Osteoblast (primary cell): Measurements from ENCODE around the gene MDM2. TPM values are rescaled to one million over a fixed set of nuclear protein-coding genes. Genes with fewer than 3 reads are reported as not detected.

Source experiments
- DNase-seq: peaks from one replicate; pipeline ENCODE4 v3.0.0; 2011; ENCODE audit warnings: low spot score, mixed read lengths; ENCODE audit not compliant: insufficient read length; ENCODE audit errors: missing footprints
- H2AFZ ChIP-seq: 2 replicates; pipeline ENCODE4 v1.6.0; 2011; ENCODE audit warnings: mild to moderate bottlenecking, low read length
- H3K27ac ChIP-seq: 2 replicates; pipeline ENCODE4 v1.5.1; 2011; ENCODE audit warnings: mild to moderate bottlenecking, low read depth, low read length, moderate library complexity
- H3K27me3 ChIP-seq: 2 replicates; pipeline ENCODE4 v1.6.0; 2012; ENCODE audit warnings: mild to moderate bottlenecking, control low read depth, inconsistent platforms, low read length, moderate library complexity; ENCODE audit not compliant: insufficient read depth
- H3K36me3 ChIP-seq: 2 replicates; pipeline ENCODE4 v1.5.1; 2011; ENCODE audit warnings: mild to moderate bottlenecking, low read length, control low read depth, moderate library complexity; ENCODE audit not compliant: insufficient read depth
- H3K4me1 ChIP-seq: 2 replicates; pipeline ENCODE4 v1.5.1; 2011; ENCODE audit warnings: mild to moderate bottlenecking, low read length, control low read depth, moderate library complexity; ENCODE audit not compliant: insufficient read depth
- H3K4me2 ChIP-seq: 2 replicates; pipeline ENCODE4 v1.6.0; 2011; ENCODE audit warnings: mild to moderate bottlenecking, low read length; ENCODE audit not compliant: insufficient read depth
- H3K4me3 ChIP-seq: fragments of 200-600 bp; sonication (generic); 3 replicates; pipeline ENCODE4 v1.5.1; 2012; ENCODE audit warnings: mild to moderate bottlenecking, low read length, inconsistent platforms; ENCODE audit not compliant: insufficient read depth
- H3K79me2 ChIP-seq: 2 replicates; pipeline ENCODE4 v1.6.0; 2012; ENCODE audit warnings: mild to moderate bottlenecking, low read length, control low read depth, inconsistent platforms; ENCODE audit not compliant: insufficient read depth
- H3K9me3 ChIP-seq: 2 replicates; pipeline ENCODE4 v1.5.1; 2011; ENCODE audit warnings: low read depth, low read length, control low read depth
- H4K20me1 ChIP-seq: 2 replicates; pipeline ENCODE4 v1.6.0; 2012; ENCODE audit warnings: mild to moderate bottlenecking, low read length, control low read depth; ENCODE audit not compliant: insufficient read depth
- total RNA-seq: library from RNA; depleted of rRNA; stranded (reverse); fragments of >200 nt; gene quantifications from 2 replicates; pipeline ENCODE4 v1.2.3, GENCODE V29; 2012
- TF ChIP-seq, protein P1 (sequence below): IDR thresholded peaks from 2 replicates; pipeline ENCODE4 v1.5.1; 2011; ENCODE audit warnings: mild to moderate bottlenecking, low read depth, low read length, moderate library complexity; ENCODE audit errors: extremely low read depth

Gene MDM2
- total RNA-seq, 1 donor: 225 TPM

GRCh38 chr12:68767191-68767590 lies 40.8 kb upstream of the MDM2 start:
- peaks cover 8% of the 10 kb centered on the region for H3K36me3 ChIP-seq
- H3K27ac ChIP-seq: no peak overlapping the region
- no peaks in the 10 kb centered on the region for H3K79me2 ChIP-seq
- TF ChIP-seq, protein P1, sequence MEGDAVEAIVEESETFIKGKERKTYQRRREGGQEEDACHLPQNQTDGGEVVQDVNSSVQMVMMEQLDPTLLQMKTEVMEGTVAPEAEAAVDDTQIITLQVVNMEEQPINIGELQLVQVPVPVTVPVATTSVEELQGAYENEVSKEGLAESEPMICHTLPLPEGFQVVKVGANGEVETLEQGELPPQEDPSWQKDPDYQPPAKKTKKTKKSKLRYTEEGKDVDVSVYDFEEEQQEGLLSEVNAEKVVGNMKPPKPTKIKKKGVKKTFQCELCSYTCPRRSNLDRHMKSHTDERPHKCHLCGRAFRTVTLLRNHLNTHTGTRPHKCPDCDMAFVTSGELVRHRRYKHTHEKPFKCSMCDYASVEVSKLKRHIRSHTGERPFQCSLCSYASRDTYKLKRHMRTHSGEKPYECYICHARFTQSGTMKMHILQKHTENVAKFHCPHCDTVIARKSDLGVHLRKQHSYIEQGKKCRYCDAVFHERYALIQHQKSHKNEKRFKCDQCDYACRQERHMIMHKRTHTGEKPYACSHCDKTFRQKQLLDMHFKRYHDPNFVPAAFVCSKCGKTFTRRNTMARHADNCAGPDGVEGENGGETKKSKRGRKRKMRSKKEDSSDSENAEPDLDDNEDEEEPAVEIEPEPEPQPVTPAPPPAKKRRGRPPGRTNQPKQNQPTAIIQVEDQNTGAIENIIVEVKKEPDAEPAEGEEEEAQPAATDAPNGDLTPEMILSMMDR: no peak
- no peaks in the 10 kb centered on the region for H3K4me1 ChIP-seq
- DNase-seq: no peak
- H2AFZ ChIP-seq: no peak overlapping the region
- H3K9me3 ChIP-seq: no peaks in the 10 kb centered on the region
- no peak overlapping the region for H3K4me2 ChIP-seq
- no peaks in the 10 kb centered on the region for H4K20me1 ChIP-seq
- H3K27me3 ChIP-seq: no peaks in the 10 kb centered on the region
- H3K4me3 ChIP-seq: no peak overlapping the region

- Histone ChIP-seq H3K27ac (no peak overlapping the region), H3K36me3 (peaks cover 8% of the 10 kb centered on the region), H2AFZ (no peak overlapping the region), H3K4me2 (no peak overlapping the region), H4K20me1 (no peaks in the 10 kb centered on the region), H3K9me3 (no peaks in the 10 kb centered on the region), H3K4me1 (no peaks in the 10 kb centered on the region), H3K27me3 (no peaks in the 10 kb centered on the region), H3K79me2 (no peaks in the 10 kb centered on the region), H3K4me3 (no peak overlapping the region)
- TF ChIP-seq, protein P1: no peak
- no peak for DNase-seq
Measured at GRCh38 chr12:68768431-68768939, 39.5 kb upstream of the MDM2 start.

- peaks cover 8% of the 10 kb centered on the region for H3K36me3 ChIP-seq
Measured at GRCh38 chr12:68769941-68770340, 38.0 kb upstream of the MDM2 start.

DNA sequence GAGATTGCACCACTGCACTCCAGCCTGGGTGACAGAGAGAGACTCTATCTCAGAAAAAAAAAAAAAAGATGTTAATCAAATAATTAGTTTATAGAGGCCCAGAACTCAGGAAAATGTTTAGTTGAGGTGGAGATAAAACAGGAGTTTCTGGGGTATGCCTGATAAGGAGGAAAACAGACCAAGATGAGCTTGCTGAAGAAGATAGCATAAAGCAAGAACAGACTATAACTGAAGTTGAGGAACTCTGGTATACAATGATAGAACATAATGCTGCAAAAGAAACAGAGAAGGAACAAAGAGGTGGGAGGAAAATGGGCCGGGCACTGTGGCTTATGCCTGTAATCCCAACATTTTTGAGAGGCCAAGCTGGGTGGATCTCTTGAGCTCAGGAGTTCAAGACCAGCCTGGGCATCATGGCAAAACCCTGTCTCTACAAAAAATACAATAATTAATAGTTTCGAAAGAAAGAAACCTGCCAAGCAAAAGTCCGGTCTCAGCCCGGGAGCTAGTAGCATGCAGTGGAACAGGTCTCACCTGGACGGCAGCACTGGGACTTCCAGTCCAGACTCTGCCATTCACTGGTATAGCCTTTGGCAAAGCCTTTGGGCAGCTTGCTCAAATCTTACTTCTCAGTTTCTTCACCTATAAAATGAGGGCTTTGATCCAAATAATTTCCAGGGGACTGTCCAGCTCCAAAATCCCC lies 36.6 kb upstream of the MDM2 start:
- no peak overlapping the region for H3K4me2 ChIP-seq
- TF ChIP-seq, protein P1: no peak
- no peaks in the 10 kb centered on the region for H3K9me3 ChIP-seq
- no peaks in the 10 kb centered on the region for H3K4me1 ChIP-seq
- H3K27me3 ChIP-seq: no peaks in the 10 kb centered on the region
- H3K27ac ChIP-seq: no peak overlapping the region
- no peaks in the 10 kb centered on the region for H3K79me2 ChIP-seq
- no peak overlapping the region for H3K4me3 ChIP-seq
- peaks cover 8% of the 10 kb centered on the region for H3K36me3 ChIP-seq
- H4K20me1 ChIP-seq: no peaks in the 10 kb centered on the region
- DNase-seq: no peak
- no peak overlapping the region for H2AFZ ChIP-seq

More at GRCh38 chr12:68769941-68770340, 38.0 kb upstream of the MDM2 start:
- no peaks in the 10 kb centered on the region for H3K9me3 ChIP-seq
- H4K20me1 ChIP-seq: no peaks in the 10 kb centered on the region
- TF ChIP-seq, protein P1: no peak
- H3K4me3 ChIP-seq: no peak overlapping the region
- no peak overlapping the region for H3K4me2 ChIP-seq
- no peaks in the 10 kb centered on the region for H3K4me1 ChIP-seq
- H3K27me3 ChIP-seq: no peaks in the 10 kb centered on the region
- no peak overlapping the region for H2AFZ ChIP-seq
- no peak overlapping the region for H3K27ac ChIP-seq
- DNase-seq: no peak
- H3K79me2 ChIP-seq: no peaks in the 10 kb centered on the region
